NCI-H774 (cell line): ENCODE data around the gene IMMP2L.
"Not testable (repeated sequence)": the region's sequence is repeated elsewhere in the genome, so short reads cannot be mapped to it uniquely, and the experiment has no call there.

Experiments used
- DNase-seq: peaks from one replicate; lab custom pipeline; 2025; lab: John Stamatoyannopoulos, UW

The IMMP2L gene

DNA sequence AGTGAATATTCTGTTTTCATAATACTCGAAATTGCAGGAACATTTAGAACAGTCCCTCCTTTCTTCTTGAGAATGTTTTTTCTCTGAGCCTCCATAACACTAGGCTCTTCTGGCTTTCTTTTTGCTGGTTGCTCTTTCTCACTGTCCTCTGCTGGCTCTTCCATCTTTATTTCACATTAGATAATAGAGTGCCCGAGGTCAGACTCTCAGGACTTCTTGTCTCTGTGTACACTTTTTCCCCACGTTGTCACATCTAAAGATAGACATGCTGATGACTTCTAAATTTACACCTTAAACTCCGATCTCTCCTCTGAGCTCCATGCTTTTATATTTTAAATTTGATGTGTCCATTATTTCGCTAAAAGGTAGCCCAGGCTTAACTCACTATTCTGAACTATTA, 486.8 kb downstream of the IMMP2L start:
- no peak for DNase-seq

DNA sequence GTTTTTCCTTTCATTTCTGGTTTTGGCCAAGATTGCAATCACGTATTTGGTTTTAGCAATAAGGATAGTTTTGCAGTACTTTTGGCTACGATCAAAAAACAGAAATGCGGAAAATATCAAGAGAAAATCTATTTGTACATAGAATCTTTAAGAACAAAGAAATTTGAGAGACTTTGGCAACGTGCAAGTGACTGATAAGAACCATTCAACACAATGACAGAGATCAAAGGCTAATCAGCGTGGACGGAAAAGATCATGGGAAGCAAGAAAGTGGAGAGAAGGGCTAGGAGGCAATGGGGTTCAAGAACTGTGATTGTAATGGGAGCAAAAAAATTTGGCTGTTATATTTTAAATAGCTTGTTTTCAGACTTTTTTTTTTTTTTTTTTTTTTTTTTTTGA, 487.5 kb downstream of the IMMP2L start:
- no peak for DNase-seq

DNA sequence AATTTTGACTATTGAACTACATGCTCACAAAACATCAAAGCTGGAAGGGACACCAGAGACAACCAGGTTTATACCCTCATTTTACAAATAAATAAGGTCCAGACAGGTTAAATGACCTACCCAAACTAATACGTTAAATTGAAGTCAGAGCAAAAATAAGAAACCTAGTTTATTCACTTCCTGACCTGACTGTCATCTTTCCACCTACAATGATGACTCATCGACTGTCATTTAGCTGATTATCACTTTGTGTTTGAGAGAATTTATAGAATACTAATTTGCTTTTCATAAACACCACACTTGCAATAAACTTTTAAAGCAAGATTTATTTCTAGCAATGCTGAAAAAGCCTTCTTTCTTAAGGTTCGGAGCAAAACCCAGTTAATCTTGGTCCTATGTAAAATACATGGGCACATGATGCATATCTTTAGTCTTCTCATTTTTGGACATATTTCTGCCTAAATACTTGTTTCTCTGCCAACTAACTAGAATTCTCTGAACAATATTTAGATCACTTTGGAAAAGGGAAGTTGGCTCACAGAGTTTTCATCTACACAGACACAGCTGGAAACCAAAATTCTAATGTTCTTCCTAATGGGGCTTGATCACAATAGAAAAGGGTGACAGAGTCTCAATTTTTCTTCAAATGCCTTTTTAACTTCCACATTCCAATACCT, 488.1 kb downstream of the IMMP2L start:
- no peak for DNase-seq

DNA sequence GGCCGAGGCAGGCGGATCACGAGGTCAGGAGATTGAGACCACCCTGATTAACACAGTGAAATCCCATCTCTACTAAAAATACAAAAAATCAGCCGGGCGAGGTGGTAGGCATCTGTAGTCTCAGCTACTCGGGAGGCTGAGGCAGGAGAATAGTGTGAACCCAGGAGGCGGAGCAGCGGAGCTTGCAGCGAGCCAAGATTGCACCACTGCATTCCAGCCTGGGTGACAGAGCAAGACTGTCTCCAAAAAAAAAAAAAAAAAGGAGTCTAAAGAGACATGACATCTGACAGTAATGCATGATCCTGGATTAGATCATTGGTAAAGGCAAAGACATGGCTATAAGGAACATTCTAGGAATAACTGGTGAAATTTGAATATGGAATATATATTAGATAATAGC, 489.6 kb downstream of the IMMP2L start:
- DNase-seq = not testable (repeated sequence)

DNA sequence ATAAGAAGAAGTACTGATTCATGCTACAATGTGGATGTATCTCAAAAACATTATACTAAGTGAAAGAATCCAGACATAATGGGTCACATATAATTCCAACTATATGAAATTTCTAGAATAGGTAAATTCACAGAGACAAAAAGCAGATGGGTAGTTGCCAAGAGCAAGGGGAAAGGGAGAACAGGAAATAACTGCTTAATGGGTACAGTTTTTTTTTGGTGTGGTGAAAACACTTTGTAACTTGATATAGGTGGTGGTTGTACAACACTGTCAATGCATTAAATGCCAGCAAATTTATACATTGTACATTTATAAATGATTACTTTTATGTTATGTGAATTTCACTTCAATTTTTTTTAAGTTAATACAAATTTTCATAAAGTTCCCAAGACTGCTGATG, 490.7 kb downstream of the IMMP2L start:
- no peak for DNase-seq

DNA sequence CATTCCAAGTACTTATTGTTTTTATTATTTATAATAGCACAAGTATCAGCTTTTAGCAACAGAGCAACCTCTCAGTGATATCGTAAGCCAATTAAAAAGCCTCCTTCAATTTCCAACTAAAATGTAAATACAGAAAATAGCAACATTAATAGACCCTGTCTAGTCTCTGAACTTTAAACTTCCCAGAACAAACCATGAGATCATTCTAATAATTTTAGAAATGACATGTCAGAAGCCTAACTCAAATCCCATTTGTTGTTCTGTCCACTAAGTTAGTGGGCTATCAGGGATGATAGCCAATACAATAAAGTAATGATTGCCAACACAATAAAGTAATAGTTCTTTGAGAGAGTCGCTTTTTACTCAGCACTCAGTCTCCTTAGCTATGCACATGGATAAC, 493.7 kb downstream of the IMMP2L start:
- DNase-seq = no peak

DNA sequence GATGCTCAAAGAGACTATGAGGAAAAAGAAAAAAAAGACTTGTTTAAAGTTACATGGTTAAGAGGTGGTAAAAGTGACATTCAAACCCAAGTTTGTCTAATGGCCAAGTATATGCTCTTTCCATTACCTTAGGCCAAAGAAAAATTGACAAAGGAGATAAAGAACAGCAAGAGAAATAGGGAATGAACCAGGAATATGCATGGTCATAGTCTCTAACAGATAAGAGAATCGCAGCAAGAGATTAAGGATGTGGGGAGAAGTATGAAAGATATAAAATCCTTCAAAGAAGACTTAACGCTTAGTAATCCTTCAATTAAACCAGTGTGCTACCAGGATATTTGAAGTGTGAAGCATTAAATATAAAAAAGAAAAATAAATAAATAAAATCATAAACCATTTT, 494.6 kb downstream of the IMMP2L start:
- DNase-seq = no peak

DNA sequence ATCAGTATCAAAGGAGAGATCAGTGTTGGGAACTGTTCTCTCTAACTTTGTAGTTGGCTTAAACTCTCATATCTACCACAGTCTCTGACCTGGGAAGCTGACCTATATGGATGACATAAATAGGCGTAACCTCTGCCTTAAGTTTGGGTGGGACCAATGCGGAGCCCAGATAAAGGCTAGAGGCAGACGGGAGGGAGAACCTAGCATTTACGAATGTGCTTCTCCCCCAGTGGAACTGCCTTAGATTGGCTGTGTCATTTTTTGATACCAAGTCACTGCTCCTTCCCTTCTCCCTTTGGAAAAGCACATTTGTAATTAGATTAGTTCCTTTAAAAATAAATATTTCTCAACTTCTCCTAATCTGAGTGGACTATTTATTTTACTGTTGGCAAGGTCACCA, 495.0 kb downstream of the IMMP2L start:
- no peak for DNase-seq

DNA sequence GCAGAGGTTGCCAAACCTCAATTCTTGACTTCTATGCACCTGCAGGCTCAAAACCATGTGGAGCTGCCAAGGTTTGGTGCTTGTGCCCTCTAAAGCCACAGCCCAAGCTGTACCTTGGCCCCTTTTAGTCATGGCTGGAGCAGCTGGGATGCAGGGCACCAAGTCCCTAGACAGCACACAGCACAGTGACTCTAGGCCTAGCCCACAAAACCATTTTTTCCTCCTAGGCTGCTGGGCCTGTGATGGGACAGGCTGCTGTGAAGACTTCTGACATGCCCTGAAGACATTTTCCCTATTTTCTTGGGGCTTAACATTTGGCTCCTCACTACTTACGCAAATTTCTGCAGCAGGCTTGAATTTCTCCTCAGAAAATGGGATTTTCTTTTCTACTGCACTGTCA, 499.1 kb downstream of the IMMP2L start:
- DNase-seq = no peak

DNA sequence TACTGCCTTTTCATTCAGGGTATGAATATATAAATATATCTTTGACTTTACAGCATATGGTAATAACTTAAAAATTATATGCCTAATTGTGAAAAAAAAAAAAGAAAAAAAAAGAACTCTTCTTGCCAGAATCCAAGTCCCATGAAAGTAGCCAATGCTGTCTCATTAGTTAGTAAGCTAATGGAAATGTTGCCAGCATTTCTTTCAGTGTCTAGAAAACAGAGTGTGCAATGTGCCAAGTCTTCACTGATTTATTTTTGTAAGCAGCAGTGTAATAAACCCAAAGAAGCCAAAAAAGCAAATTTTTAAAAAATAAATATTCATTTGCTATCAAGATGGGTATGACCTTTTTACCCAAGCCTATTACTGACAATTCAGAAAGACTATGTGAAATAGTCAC, 502.5 kb downstream of the IMMP2L start:
- DNase-seq = no peak

DNA sequence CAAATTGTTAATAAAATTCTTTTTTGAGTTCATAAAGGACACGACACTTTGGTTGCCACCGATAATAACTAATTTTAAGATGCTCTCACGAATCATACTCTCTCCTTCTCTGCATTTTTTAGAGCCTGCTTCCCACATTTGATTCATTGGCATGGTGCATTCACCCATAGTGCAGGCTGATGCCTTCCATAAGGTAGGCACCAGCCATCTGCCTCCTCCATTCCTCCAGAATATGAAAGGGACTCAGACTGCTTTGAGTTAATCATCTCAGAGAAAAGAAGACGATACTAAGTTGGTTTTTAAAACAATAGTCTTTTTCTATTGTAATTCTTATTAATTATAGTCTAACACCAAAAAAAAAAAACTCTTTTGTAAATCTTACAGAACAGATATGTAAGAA, 505.2 kb downstream of the IMMP2L start:
- DNase-seq = no peak

DNA sequence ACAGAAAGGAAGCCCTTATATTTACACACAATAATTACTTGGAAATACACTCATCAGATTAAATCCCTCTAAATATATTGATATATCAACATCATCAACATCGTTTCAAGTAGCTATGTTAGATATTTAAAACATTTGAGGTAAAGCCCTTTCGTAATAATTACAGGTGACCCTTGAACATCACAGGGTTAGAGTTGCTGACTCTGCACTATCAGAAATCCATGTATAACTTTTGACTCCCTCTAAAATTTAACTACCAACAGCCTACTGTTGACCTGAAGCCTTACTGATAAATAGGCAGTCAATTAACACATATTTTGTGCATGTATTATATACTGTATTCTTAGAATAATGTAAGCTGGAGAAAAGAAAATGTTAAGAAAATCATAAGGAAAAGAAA, 505.9 kb downstream of the IMMP2L start:
- DNase-seq = no peak

DNA sequence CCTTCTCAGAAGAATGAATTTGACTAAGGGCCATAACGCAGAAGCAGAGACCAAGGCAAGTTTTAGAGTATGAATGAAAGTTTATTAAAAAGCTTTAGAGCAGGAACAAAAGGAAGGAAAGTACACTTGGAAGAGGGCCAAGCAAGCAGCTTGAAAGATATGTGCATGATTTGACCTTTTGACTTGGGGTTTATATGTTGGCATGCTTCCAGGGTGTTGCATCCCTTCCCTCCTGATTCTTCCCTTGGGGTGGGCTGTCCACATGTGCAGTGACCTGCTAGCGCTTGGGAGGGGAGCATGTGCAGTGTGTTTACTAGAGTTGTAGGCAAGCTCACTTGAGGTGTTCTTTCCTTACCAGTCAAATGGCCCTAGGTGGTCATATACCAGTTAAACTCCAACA, 509.3 kb downstream of the IMMP2L start:
- no peak for DNase-seq

DNA sequence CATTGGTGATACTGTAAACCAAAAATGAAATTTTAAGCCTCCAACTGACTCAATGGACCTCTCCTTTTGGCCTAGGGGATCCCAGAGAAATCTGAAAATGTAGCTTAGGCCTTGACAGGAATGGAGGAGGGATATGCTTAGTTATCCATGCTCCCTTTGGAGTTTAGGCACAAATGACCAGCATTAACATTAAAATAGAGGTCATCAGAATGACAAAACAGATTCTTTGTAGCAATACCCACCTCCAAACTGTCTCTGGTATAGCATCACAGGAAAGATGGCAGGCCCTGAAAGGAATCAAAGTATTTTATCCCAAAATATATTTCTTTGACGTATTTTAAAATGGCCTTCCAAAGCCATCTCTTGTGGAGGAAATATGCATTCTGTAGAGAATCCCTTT, 510.5 kb downstream of the IMMP2L start:
- no peak for DNase-seq

DNA sequence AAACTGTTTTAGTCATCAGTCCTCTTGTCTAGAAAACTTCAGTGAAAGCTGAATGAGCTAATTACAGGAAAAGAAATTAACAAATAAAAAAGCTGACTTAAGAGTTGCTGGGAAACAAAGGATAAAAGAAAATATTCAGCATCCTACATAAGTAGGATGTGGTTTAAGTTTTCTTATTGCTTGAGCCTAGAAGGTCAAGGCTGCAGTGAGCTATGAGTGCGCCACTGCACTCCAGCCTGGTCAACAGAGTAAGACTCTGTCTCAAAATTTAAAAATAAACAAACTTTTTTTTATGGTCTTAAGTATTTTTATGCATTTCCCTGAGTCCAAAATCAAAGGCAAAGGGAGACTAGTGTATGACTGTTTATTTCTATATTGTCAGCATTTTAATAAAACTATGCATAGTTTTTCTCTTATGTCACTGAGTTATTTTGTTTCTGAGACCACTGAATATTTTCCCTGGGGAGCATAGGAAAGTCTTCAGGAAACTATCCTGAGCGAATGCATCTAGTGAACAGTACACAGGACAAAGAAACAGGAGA, 511.3 kb downstream of the IMMP2L start:
- no peak for DNase-seq

DNA sequence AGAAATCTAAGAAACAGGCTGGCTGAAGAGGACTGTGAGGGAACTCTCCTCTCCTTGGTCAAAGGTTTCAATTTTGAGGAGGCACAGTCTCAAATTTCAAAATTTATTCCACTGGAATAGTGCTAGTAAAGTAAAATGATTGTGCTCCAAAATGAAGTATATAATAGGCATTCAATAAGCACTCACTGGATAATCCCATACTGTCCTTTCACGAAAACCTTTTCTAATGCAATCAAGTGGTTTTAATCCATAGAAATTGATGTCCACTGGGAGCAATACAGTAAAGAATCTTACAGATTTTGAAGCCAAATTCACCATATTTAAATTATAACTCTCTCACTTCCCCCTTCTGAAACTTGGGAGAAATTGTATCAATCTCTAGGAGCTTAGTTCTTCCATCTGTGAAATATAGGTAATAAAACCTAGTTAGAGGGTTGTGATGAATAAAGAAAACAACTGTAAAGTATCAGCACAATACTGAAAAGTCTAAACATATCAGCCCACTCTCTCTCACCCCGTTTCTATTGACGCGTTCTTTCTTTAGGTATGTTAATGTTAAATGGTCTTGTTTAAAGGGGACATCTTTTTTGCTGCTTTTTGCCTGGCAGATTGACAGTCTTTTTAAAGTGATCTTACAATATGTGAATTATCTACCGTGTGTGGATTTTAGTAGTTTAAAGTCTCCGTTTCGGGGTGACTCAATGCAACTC, 512.2 kb downstream of the IMMP2L start:
- no peak for DNase-seq

DNA sequence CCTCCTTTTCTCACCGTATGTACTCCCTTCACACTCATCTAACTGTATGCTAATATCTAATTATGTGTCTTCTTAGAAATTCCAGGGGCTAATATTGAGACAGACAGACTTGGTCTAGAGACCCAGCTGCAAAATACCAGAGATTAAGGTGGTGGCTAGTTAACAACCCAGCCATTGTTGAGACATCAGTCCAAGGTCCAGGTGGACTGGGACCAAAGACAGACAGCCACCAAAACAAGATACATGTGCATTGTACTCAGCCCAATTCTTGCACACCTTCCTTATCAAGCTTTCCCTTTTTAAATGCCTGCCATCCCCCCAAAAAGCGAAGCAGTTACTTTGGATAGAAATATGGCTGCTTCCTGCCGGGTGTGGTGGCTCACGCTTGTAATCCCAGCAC, 514.7 kb downstream of the IMMP2L start:
- no peak for DNase-seq

DNA sequence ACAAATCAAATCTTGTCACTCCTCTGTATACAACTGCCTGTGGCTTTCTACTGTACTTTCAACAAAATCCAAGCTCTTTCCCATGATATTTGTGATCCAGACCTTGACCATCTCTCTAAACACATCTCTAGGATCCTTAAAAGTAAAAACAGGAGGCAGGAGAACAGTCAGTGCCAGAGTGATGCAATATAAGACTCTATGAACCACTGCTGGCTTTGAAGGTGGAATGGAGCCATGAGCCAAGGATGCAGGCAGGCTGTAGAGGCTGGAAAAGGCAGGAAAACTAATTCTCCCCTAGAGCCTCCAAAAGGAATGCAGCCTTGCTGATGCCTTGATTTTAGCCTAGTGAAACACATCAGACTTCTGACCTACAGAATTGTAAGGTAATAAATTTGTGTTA, 516.8 kb downstream of the IMMP2L start:
- DNase-seq = no peak

DNA sequence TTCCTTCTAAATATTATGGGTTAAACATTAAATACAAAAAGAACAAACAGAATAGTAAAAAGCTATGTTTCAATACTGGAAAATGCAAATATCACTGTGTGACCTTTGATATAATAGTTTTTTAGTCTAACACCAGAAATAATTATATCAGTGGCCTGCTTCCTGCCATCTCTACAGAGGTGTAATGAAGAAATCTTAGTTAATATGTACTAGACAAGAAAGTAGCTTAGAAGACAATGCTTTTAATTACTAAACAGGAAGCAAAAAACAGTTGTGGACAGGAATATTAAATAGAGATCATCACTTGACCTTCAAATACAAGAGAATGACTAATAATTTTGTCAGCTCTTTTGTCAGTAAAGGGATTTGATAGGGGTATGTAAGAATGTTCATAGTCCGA, 518.7 kb downstream of the IMMP2L start:
- no peak for DNase-seq

DNA sequence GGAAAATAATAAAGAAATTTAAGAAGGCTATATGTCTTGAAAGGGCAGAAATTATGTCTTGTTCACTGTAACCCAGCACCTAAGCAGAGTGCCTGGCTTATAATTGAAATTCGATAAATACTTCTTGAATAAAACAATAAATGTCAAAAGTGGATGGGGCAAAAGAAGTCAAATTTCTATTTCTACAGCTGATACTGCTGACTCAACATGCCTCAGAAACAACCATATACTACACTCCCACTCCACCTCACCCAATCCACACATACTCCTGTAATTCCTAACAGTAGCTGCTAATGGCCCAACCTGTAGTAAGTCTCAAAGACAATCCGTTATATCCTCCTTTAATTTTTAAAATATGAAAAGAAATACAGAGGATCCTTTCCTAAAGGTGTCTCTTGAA, 519.5 kb downstream of the IMMP2L start:
- DNase-seq = no peak

DNA sequence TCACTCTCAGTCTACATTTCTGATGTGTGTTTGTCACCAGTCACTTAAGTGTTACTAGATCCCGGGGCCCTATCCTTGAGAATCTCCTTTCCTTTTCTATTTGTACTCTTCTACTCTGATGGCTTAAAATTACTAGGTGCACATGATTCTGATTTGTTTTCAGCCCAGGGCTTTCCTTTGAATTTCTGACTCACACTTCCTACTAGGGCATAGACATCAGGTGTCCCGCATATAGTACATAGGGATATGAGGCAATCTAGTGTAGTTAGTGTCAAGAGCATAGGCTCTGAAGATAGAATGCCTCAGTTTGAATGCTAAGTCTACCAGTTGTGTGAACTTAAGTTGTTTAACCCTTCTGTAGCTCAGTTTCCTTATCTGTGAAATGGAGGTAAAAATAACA, 520.7 kb downstream of the IMMP2L start:
- DNase-seq = no peak

DNA sequence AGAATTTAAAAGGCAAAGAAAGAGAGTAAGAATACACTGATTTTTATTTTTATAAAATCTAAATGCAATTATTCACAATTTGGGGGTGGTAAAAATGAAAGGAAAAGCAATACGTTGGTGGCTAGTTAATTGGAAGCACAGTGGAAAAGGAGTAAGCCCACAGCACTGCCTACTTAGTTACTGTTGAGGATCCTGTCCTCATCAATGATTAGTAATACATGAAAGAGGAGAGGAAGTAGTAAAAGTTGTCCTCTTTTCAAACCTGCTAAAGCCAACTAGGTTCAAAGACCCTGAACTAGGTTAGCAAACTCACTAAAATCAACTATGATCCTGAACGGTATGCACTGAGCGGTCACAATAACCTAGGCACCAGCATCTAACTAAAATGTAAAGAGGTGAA, 524.1 kb downstream of the IMMP2L start:
- DNase-seq = no peak

DNA sequence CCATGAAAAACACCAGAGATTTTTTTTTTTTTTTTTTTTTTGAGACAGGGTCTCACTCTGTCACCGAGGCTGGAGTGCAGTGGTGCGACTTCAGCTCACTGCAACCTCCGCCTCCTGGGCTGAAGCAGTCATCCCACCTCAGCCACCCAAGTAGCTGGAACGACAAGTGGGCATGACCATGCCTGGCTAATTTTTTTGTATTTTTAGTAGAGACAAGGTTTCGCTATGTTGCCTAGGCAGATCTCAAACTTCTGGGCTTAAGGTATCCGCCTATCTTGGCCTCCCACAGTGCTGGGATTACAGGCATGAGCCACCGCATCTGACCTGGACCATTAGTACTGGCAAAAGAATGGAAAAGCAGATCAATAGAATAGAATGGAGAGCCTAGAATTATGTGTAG, 530.4 kb downstream of the IMMP2L start:
- no peak for DNase-seq

DNA sequence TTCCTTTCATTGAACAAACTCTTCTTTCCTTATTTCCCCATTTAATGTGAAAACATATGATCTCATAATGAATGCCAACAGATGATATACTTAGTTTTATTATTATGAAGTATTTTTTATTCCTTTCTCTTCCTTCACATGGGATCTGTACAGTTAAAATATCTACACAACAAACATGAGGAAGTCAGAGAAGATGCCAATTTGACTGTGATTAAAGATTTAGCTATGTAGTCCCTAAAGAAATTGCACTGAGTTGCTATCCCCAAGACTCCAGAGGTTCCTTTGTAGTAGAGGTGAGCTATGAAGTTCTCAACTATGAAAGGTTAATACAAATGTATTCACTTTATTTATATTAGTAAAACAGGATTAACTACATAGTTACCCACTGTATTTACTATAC, 532.0 kb downstream of the IMMP2L start:
- DNase-seq = no peak
